ENCODE results near the gene ASMTL.

ASMTL gene

GRCh38 chrX:1464971-1465285, 12.2 kb upstream of the ASMTL start:
- no peak overlapping the region for H3K27ac ChIP-seq (ENCODE audit: low read depth, low read length)
- DNase-seq, result no peak
- H3K4me2 ChIP-seq (ENCODE audit: low read length), result no peak overlapping the region
- no peak overlapping the region for H3K56ac ChIP-seq (ENCODE audit: low read length)
- no peak overlapping the region for H2AK5ac ChIP-seq (ENCODE audit: low read length)
- no peak overlapping the region for H3K23ac ChIP-seq (ENCODE audit: low read length)
- WGBS (ENCODE audit: extremely low coverage, insufficient coverage, low lambda C conversion rate), result no CpG with 5 or more reads among the region's 12 CpGs
- H2BK5ac ChIP-seq (ENCODE audit: low read length), result no peak overlapping the region
- H3K9ac ChIP-seq (ENCODE audit: low read length), result no peak overlapping the region
- no peak overlapping the region for H4K8ac ChIP-seq (ENCODE audit: low read depth, low read length)
- no peaks in the 10 kb centered on the region for H3K79me1 ChIP-seq (ENCODE audit: low read length)
- no peak overlapping the region for H2BK120ac ChIP-seq (ENCODE audit: low read depth, low read length)
- no peak overlapping the region for H3K4ac ChIP-seq (ENCODE audit: low read depth, low read length)
- H3K4me3 ChIP-seq (ENCODE audit: low read length), result no peak overlapping the region
- no peak overlapping the region for H4K5ac ChIP-seq (ENCODE audit: low read length)
- H3K79me2 ChIP-seq (ENCODE audit: control insufficient read depth, insufficient read depth, low read length), result no peaks in the 10 kb centered on the region
- no peak overlapping the region for H3K18ac ChIP-seq (ENCODE audit: low read length)
- no peaks in the 10 kb centered on the region for H3K27me3 ChIP-seq (ENCODE audit: insufficient read depth, low read length, poor library complexity)
- H3K36me3 ChIP-seq (ENCODE audit: control insufficient read depth, insufficient read depth, low read length), result no peaks in the 10 kb centered on the region
- H2BK15ac ChIP-seq (replicated peaks; ENCODE audit: low read depth), result no peak overlapping the region
- no peaks in the 10 kb centered on the region for H3K4me1 ChIP-seq (ENCODE audit: control insufficient read depth, low read depth, low read length)

- no peak for DNase-seq
- Histone ChIP-seq H3K79me2 (ENCODE audit: control insufficient read depth, insufficient read depth, low read length) (no peaks in the 10 kb centered on the region), H3K27me3 (ENCODE audit: insufficient read depth, low read length, poor library complexity) (no peaks in the 10 kb centered on the region), H2BK15ac (replicated peaks; ENCODE audit: low read depth) (no peak overlapping the region), H4K8ac (ENCODE audit: low read depth, low read length) (no peak overlapping the region), H3K9ac (ENCODE audit: low read length) (no peak overlapping the region), H3K18ac (ENCODE audit: low read length) (no peak overlapping the region), H3K4me1 (ENCODE audit: control insufficient read depth, low read depth, low read length) (no peaks in the 10 kb centered on the region), H3K27ac (ENCODE audit: low read depth, low read length) (no peak overlapping the region), H4K5ac (ENCODE audit: low read length) (no peak overlapping the region), H3K36me3 (ENCODE audit: control insufficient read depth, insufficient read depth, low read length) (no peaks in the 10 kb centered on the region), H2BK5ac (ENCODE audit: low read length) (no peak overlapping the region), H2BK120ac (ENCODE audit: low read depth, low read length) (no peak overlapping the region), H3K4ac (ENCODE audit: low read depth, low read length) (no peak overlapping the region), H3K79me1 (ENCODE audit: low read length) (no peaks in the 10 kb centered on the region), H3K56ac (ENCODE audit: low read length) (no peak overlapping the region), H2AK5ac (ENCODE audit: low read length) (no peak overlapping the region), H3K4me2 (ENCODE audit: low read length) (no peak overlapping the region), H3K23ac (ENCODE audit: low read length) (no peak overlapping the region), H3K4me3 (ENCODE audit: low read length) (no peak overlapping the region)
- WGBS (ENCODE audit: extremely low coverage, insufficient coverage, low lambda C conversion rate), result no CpG with 5 or more reads among the region's 24 CpGs
Measured at GRCh38 chrX:1464041-1464970, 11.6 kb upstream of the ASMTL start.

- Histone ChIP-seq H3K27me3 (ENCODE audit: insufficient read depth, low read length, poor library complexity) (no peaks in the 10 kb centered on the region), H2AK5ac (ENCODE audit: low read length) (no peak overlapping the region)
- WGBS (ENCODE audit: extremely low coverage, insufficient coverage, low lambda C conversion rate), result no CpG with 5 or more reads among the region's 5 CpGs
Measured at GRCh38 chrX:1463581-1463980, 10.9 kb upstream of the ASMTL start.

GRCh38 chrX:1462596-1463251, 10.0 kb upstream of the ASMTL start:
- H4K5ac ChIP-seq (ENCODE audit: low read length), result no peak overlapping the region
- DNase-seq, result no peak
- H3K4ac ChIP-seq (ENCODE audit: low read depth, low read length), result no peak overlapping the region
- no peaks in the 10 kb centered on the region for H3K4me1 ChIP-seq (ENCODE audit: control insufficient read depth, low read depth, low read length)
- H3K27me3 ChIP-seq (ENCODE audit: insufficient read depth, low read length, poor library complexity), result no peaks in the 10 kb centered on the region
- no peak overlapping the region for H3K18ac ChIP-seq (ENCODE audit: low read length)
- H3K9ac ChIP-seq (ENCODE audit: low read length), result no peak overlapping the region
- H3K79me2 ChIP-seq (ENCODE audit: control insufficient read depth, insufficient read depth, low read length), result no peaks in the 10 kb centered on the region
- H2AK5ac ChIP-seq (ENCODE audit: low read length), result no peak overlapping the region
- no peak overlapping the region for H3K27ac ChIP-seq (ENCODE audit: low read depth, low read length)
- no peaks in the 10 kb centered on the region for H3K79me1 ChIP-seq (ENCODE audit: low read length)
- H3K23ac ChIP-seq (ENCODE audit: low read length), result no peak overlapping the region
- no peak overlapping the region for H2BK120ac ChIP-seq (ENCODE audit: low read depth, low read length)
- WGBS (ENCODE audit: extremely low coverage, insufficient coverage, low lambda C conversion rate), result no CpG with 5 or more reads among the region's 19 CpGs
- no peak overlapping the region for H2BK15ac ChIP-seq (replicated peaks; ENCODE audit: low read depth)
- H2BK5ac ChIP-seq (ENCODE audit: low read length), result no peak overlapping the region
- H4K8ac ChIP-seq (ENCODE audit: low read depth, low read length), result no peak overlapping the region
- no peak overlapping the region for H3K4me2 ChIP-seq (ENCODE audit: low read length)
- no peak overlapping the region for H3K4me3 ChIP-seq (ENCODE audit: low read length)
- no peaks in the 10 kb centered on the region for H3K36me3 ChIP-seq (ENCODE audit: control insufficient read depth, insufficient read depth, low read length)
- H3K56ac ChIP-seq (ENCODE audit: low read length), result no peak overlapping the region

More at GRCh38 chrX:1463581-1463980, 10.9 kb upstream of the ASMTL start:
- Histone ChIP-seq H3K4me3 (ENCODE audit: low read length) (no peak overlapping the region), H3K9ac (ENCODE audit: low read length) (no peak overlapping the region), H3K23ac (ENCODE audit: low read length) (no peak overlapping the region), H4K5ac (ENCODE audit: low read length) (no peak overlapping the region), H3K79me2 (ENCODE audit: control insufficient read depth, insufficient read depth, low read length) (no peaks in the 10 kb centered on the region), H3K4me1 (ENCODE audit: control insufficient read depth, low read depth, low read length) (no peaks in the 10 kb centered on the region), H4K8ac (ENCODE audit: low read depth, low read length) (no peak overlapping the region), H2BK120ac (ENCODE audit: low read depth, low read length) (no peak overlapping the region), H3K4me2 (ENCODE audit: low read length) (no peak overlapping the region), H3K4ac (ENCODE audit: low read depth, low read length) (no peak overlapping the region), H2BK15ac (replicated peaks; ENCODE audit: low read depth) (no peak overlapping the region), H3K56ac (ENCODE audit: low read length) (no peak overlapping the region), H3K18ac (ENCODE audit: low read length) (no peak overlapping the region), H2BK5ac (ENCODE audit: low read length) (no peak overlapping the region), H3K79me1 (ENCODE audit: low read length) (no peaks in the 10 kb centered on the region), H3K27ac (ENCODE audit: low read depth, low read length) (no peak overlapping the region), H3K36me3 (ENCODE audit: control insufficient read depth, insufficient read depth, low read length) (no peaks in the 10 kb centered on the region)
- no peak for DNase-seq

DNA sequence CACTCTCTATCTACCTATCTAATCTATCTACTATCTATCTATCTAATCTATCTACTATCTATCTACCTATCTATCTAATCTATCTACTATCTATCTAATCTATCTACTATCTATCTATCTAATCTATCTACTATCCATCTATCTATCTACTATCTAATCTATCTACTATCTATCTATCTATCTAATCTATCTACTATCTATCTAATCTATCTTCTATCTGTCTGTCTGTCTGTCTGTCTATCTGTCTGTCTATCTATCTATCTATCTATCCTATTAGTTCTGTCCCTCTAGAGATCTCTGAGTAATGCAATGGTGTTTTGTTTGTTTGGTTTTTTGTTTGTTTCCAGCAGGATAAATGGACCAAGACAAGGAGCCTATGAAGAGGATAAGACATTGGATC, 9.4 kb upstream of the ASMTL start:
- H2AK5ac ChIP-seq (ENCODE audit: low read length), result no peak overlapping the region
- no peak overlapping the region for H3K23ac ChIP-seq (ENCODE audit: low read length)
- no peak overlapping the region for H2BK5ac ChIP-seq (ENCODE audit: low read length)
- H2BK120ac ChIP-seq (ENCODE audit: low read depth, low read length), result no peak overlapping the region
- no peaks in the 10 kb centered on the region for H3K27me3 ChIP-seq (ENCODE audit: insufficient read depth, low read length, poor library complexity)
- H3K79me2 ChIP-seq (ENCODE audit: control insufficient read depth, insufficient read depth, low read length), result no peaks in the 10 kb centered on the region
- H3K4me1 ChIP-seq (ENCODE audit: control insufficient read depth, low read depth, low read length), result no peaks in the 10 kb centered on the region
- no peak overlapping the region for H3K4ac ChIP-seq (ENCODE audit: low read depth, low read length)
- no peak overlapping the region for H3K4me3 ChIP-seq (ENCODE audit: low read length)
- H3K56ac ChIP-seq (ENCODE audit: low read length), result no peak overlapping the region
- no peak overlapping the region for H4K8ac ChIP-seq (ENCODE audit: low read depth, low read length)
- H2BK15ac ChIP-seq (replicated peaks; ENCODE audit: low read depth), result no peak overlapping the region
- no peaks in the 10 kb centered on the region for H3K79me1 ChIP-seq (ENCODE audit: low read length)
- no peaks in the 10 kb centered on the region for H3K36me3 ChIP-seq (ENCODE audit: control insufficient read depth, insufficient read depth, low read length)
- no peak overlapping the region for H4K5ac ChIP-seq (ENCODE audit: low read length)
- DNase-seq, result no peak
- H3K18ac ChIP-seq (ENCODE audit: low read length), result no peak overlapping the region
- no peak overlapping the region for H3K27ac ChIP-seq (ENCODE audit: low read depth, low read length)
- no peak overlapping the region for H3K9ac ChIP-seq (ENCODE audit: low read length)
- no peak overlapping the region for H3K4me2 ChIP-seq (ENCODE audit: low read length)

All from mesendoderm (in vitro differentiated cells).